DMS53 (cell line): ENCODE results near the gene PSMD2.

ENCODE experiments used
- DNase-seq: peaks from one replicate; lab custom pipeline; 2025; lab: John Stamatoyannopoulos, UW

PSMD2 gene

GRCh38 chr3:184282941-184283340, 16.1 kb upstream of the PSMD2 start:
- no peak for DNase-seq

- no peak for DNase-seq
These were observed 15.4 kb upstream of the PSMD2 start for GRCh38 chr3:184283681-184284080.

GRCh38 chr3:184284696-184285095, 14.3 kb upstream of the PSMD2 start:
- peak; percentile 93 for DNase-seq

GRCh38 chr3:184289426-184289938, 9.6 kb upstream of the PSMD2 start:
- DNase-seq, result peak; percentile 74

- DNase-seq, result no peak
These were observed 8.7 kb upstream of the PSMD2 start for GRCh38 chr3:184290331-184290730.

GRCh38 chr3:184291044-184291737, 7.8 kb upstream of the PSMD2 start:
- no peak for DNase-seq

- no peak for DNase-seq
These were observed 7.1 kb upstream of the PSMD2 start for GRCh38 chr3:184291738-184292445.

GRCh38 chr3:184295771-184296170, 3.3 kb upstream of the PSMD2 start:
- DNase-seq, result peak; percentile 84

GRCh38 chr3:184296616-184297015, 2.4 kb upstream of the PSMD2 start:
- DNase-seq, result peak; percentile 17

- DNase-seq, result peak; percentile 55
These were observed 692 bp downstream of the PSMD2 start for GRCh38 chr3:184299488-184300377.

- no peak for DNase-seq
These were observed 1.3 kb downstream of the PSMD2 start for GRCh38 chr3:184300378-184300720.

- peak; percentile 35 for DNase-seq
These were observed 6.5 kb downstream of the PSMD2 start for GRCh38 chr3:184305577-184305976.

- DNase-seq, result no peak
These were observed 7.4 kb downstream of the PSMD2 start for GRCh38 chr3:184306341-184306972.

GRCh38 chr3:184307915-184308314, 8.9 kb downstream of the PSMD2 start:
- no peak for DNase-seq

- DNase-seq, result no peak
These were observed 9.7 kb downstream of the PSMD2 start for GRCh38 chr3:184308744-184309143.

- no peak for DNase-seq
These were observed 12.6 kb downstream of the PSMD2 start for GRCh38 chr3:184311633-184312032.

GRCh38 chr3:184314363-184314699, 15.3 kb downstream of the PSMD2 start, which contains the start of gene EIF4G1:
Gene EIF4G1, plus strand, starts transcription at chr3:184314606. Its CDS starts 1,191 bp downstream, at chr3:184315797.
- peak; percentile 94 for DNase-seq

- peak; percentile 76 for DNase-seq
These were observed 15.9 kb downstream of the PSMD2 start for GRCh38 chr3:184314700-184315542.

GRCh38 chr3:184315543-184315867, 16.5 kb downstream of the PSMD2 start:
- no peak for DNase-seq

GRCh38 chr3:184315871-184316661, 17.0 kb downstream of the PSMD2 start:
- DNase-seq, result no peak
